Fibroblast of mammary gland (primary cell): ENCODE results near the gene SF3B1.
A peak's percentile ranks its signal among the peaks of the same experiment; 100 is the strongest.

Experiments
- DNase-seq: peaks from one replicate; pipeline ENCODE4 v3.0.0-alpha.2; 2010; ENCODE audit warnings: low read depth
- H3K4me3 ChIP-seq: 2 replicates; pipeline ENCODE4 v1.5.1; 2011; ENCODE audit warnings: low read depth, mild to moderate bottlenecking, low read length, moderate library complexity; ENCODE audit not compliant: control insufficient read depth
- TF ChIP-seq, protein P1 (sequence below): conservative IDR thresholded peaks from 2 replicates; pipeline ENCODE4 v1.5.1; 2011; ENCODE audit warnings: low read depth, low read length, inconsistent platforms; ENCODE audit not compliant: control insufficient read depth, insufficient read depth

The SF3B1 gene

GRCh38 chr2:197369933-197370320 lies 64.9 kb downstream of the SF3B1 start:
- DNase-seq, result no peak

DNA sequence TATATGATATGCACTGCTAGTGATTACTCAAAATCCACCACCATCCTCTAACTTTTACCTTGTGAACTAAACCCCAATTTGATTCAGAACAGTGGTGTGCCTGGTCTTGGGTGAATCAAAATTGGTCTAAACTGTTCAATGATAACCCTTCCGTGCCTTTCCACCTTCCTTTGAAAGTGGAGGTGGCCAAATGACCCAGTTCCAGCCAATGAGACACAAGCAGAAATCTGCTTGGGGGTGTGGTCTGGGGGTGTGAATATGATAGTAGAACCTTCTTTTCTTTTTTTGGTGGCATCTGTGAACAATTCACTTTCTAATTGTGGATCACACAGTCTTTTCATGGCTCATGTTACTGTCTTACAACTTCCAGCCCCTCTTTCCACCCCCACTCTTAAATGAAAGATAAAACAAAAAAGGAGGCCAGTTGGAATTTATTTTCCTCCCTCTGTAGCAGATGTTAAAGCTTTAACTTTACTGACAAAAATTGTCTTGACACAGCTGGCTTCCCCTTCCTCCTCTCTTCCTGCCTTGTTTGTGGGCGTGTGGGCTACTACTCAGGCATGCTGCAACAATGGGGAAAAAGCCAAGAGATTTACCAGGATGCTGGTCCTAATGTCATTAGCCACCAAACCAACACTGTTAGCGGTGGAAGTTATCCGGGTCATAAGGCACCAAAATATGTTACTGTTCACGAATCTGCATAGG lies 65.4 kb downstream of the SF3B1 start:
- H3K4me3 ChIP-seq, result no peak overlapping the region
- TF ChIP-seq, protein P1, sequence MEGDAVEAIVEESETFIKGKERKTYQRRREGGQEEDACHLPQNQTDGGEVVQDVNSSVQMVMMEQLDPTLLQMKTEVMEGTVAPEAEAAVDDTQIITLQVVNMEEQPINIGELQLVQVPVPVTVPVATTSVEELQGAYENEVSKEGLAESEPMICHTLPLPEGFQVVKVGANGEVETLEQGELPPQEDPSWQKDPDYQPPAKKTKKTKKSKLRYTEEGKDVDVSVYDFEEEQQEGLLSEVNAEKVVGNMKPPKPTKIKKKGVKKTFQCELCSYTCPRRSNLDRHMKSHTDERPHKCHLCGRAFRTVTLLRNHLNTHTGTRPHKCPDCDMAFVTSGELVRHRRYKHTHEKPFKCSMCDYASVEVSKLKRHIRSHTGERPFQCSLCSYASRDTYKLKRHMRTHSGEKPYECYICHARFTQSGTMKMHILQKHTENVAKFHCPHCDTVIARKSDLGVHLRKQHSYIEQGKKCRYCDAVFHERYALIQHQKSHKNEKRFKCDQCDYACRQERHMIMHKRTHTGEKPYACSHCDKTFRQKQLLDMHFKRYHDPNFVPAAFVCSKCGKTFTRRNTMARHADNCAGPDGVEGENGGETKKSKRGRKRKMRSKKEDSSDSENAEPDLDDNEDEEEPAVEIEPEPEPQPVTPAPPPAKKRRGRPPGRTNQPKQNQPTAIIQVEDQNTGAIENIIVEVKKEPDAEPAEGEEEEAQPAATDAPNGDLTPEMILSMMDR, result no peak
- DNase-seq, result peak; percentile 22

More at GRCh38 chr2:197369933-197370320, 64.9 kb downstream of the SF3B1 start:
- no peak overlapping the region for H3K4me3 ChIP-seq
- TF ChIP-seq, protein P1, result no peak

GRCh38 chr2:197368412-197368811 lies 66.4 kb downstream of the SF3B1 start:
- TF ChIP-seq, protein P1, result no peak
- DNase-seq, result no peak
- no peak overlapping the region for H3K4me3 ChIP-seq

DNA sequence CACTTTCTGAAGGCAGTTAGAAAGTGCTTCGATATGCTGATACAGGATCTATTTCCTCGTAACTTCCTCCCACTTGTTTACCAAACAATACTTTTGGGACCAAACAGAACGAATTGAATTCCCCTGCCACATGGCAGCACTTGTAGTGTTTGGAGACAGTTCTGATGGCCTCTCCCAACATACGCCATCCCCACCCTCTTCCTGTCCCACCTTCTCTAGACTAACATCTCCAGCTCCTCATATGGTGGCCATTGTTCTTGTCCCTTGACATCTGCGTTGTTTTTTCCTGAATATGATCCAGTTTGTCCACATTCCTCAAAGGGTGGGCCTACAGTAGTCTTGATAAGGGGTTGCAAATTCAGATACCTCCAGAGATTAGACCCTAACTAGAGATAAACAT lies 70.8 kb downstream of the SF3B1 start:
- no peak for DNase-seq
- H3K4me3 ChIP-seq, result no peak overlapping the region
- TF ChIP-seq, protein P1, result no peak

- DNase-seq, result peak; percentile 91
- no peak overlapping the region for H3K4me3 ChIP-seq
- TF ChIP-seq, protein P1, result no peak
Measured at GRCh38 chr2:197360744-197361156, 74.1 kb downstream of the SF3B1 start.

DNA sequence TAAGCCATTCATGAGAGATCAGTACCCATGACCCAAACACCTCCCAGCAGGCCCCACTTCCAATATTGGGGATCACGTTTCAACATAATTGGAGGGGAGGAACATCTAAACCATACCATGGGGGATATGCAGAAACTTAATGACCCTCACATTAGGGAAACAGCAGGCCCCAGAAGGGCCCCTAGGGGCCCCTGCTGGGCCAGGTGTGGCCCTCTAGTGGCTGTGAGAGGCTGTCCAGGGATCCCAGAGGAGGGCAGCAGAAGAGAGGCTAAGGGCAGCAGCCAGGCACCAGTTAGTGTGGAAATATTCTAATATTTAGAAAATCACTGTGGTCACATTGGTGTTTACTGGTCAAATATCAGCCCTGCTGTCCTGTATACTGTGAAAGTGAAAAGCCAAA lies 75.0 kb downstream of the SF3B1 start:
- DNase-seq, result no peak
- no peak overlapping the region for H3K4me3 ChIP-seq
- TF ChIP-seq, protein P1, result peak; percentile 4
